ENCODE measurements around the gene SHMT2.

SHMT2 gene

DNA sequence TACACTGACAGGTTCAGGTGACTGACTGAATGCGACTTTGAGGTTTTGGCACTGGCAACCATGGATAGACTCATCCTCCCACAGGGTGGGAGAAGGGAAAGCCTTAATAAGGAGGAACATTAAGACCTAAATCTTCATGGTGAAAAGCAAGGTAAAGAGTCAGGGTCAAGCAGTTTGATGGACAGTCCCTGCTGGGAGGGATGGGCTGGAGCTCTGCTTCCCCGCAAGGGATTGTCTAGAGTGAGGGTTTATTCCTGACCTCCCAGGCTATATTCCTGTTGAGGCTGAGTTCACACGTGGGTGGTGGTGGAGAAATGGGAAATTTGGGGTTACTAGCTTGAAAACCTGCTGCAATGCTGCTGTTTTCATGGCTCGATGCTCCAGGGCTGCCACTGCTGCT is 30.9 kb downstream of the SHMT2 start:
- TF ChIP-seq TAF1 (IDR thresholded peaks at IDR 0.05; ENCODE audit: borderline replicate concordance, insufficient read depth, low read length) (no peak), SIN3A (IDR thresholded peaks at IDR 0.05; ENCODE audit: borderline replicate concordance, insufficient read depth, low read length) (no peak), FOXP2 (optimal IDR thresholded peaks at IDR 0.05; ENCODE audit: borderline replicate concordance, extremely low read depth, extremely low read length, insufficient read depth) (no peak), POLR2AphosphoS5 (IDR thresholded peaks at IDR 0.05; ENCODE audit: low read depth, low read length) (no peak)
- TF ChIP-seq, protein P1, sequence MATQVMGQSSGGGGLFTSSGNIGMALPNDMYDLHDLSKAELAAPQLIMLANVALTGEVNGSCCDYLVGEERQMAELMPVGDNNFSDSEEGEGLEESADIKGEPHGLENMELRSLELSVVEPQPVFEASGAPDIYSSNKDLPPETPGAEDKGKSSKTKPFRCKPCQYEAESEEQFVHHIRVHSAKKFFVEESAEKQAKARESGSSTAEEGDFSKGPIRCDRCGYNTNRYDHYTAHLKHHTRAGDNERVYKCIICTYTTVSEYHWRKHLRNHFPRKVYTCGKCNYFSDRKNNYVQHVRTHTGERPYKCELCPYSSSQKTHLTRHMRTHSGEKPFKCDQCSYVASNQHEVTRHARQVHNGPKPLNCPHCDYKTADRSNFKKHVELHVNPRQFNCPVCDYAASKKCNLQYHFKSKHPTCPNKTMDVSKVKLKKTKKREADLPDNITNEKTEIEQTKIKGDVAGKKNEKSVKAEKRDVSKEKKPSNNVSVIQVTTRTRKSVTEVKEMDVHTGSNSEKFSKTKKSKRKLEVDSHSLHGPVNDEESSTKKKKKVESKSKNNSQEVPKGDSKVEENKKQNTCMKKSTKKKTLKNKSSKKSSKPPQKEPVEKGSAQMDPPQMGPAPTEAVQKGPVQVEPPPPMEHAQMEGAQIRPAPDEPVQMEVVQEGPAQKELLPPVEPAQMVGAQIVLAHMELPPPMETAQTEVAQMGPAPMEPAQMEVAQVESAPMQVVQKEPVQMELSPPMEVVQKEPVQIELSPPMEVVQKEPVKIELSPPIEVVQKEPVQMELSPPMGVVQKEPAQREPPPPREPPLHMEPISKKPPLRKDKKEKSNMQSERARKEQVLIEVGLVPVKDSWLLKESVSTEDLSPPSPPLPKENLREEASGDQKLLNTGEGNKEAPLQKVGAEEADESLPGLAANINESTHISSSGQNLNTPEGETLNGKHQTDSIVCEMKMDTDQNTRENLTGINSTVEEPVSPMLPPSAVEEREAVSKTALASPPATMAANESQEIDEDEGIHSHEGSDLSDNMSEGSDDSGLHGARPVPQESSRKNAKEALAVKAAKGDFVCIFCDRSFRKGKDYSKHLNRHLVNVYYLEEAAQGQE (IDR thresholded peaks at IDR 0.05; ENCODE audit: insufficient read depth in 1 of 2, low read depth in 2 of 2, low read length in 2 of 2), result no peak

DNA sequence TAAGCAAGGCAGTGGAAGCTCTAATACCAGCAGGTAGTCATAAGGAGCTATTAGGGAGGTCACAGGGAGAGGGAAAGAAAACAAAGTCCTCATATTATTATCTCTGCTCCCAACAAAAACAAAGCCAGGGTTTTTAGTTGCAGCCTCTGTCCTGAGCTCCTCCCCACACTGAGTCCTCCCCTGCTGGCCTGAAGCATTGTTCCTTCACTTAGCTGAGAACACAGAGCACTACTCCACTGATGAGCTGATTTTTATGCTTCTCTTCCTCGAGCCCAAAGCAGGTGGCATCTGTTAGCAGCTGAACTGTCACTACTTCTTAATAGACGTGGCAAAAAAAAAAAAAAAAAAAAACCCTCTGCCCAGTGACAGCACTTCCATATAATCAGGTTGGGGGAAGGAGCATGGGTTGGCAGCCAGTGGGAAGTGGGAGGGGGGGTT is 31.9 kb downstream of the SHMT2 start:
- TF ChIP-seq, protein P1 (IDR thresholded peaks at IDR 0.05; ENCODE audit: insufficient read depth in 1 of 2, low read depth in 2 of 2, low read length in 2 of 2), result no peak
- no peak for TF ChIP-seq SIN3A (IDR thresholded peaks at IDR 0.05; ENCODE audit: borderline replicate concordance, insufficient read depth, low read length)
- TF ChIP-seq POLR2AphosphoS5 (IDR thresholded peaks at IDR 0.05; ENCODE audit: low read depth, low read length), result no peak
- no peak for TF ChIP-seq TAF1 (IDR thresholded peaks at IDR 0.05; ENCODE audit: borderline replicate concordance, insufficient read depth, low read length)
- no peak for TF ChIP-seq FOXP2 (optimal IDR thresholded peaks at IDR 0.05; ENCODE audit: borderline replicate concordance, extremely low read depth, extremely low read length, insufficient read depth)

DNA sequence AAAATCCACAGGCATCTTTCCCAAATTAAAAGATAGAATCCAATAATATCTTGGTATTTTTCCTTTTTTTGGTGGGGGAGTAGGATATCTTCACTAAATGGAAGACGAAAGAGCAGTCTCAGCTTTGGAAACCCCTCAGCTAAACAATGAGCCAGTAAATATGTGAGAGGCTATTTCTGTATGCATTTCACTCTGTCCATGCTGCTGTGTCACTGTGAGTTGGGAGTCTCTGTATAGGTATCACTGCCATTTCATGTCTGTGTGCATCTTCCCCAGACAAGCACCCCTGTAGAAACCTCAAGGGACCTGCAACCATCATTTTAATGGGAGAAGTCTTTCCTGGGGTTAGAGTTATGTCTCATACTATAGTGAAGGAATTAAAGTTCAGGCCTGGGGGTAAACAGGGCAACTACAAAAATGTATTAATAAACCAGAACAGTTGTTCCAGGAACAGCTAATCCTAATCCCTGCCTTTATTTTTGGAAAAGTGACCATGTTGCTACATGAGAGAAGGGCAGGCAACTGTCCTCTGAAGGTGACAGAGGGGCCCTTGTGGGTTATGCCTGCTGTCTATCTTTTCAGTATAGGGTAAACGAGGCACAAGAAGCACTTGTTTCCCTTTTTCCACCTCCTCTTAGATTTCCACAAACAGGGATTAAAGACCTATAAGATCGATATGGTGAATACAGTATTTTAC is 32.8 kb downstream of the SHMT2 start:
- TF ChIP-seq POLR2AphosphoS5 (IDR thresholded peaks at IDR 0.05; ENCODE audit: low read depth, low read length) (no peak), TAF1 (IDR thresholded peaks at IDR 0.05; ENCODE audit: borderline replicate concordance, insufficient read depth, low read length) (no peak), FOXP2 (optimal IDR thresholded peaks at IDR 0.05; ENCODE audit: borderline replicate concordance, extremely low read depth, extremely low read length, insufficient read depth) (no peak), SIN3A (IDR thresholded peaks at IDR 0.05; ENCODE audit: borderline replicate concordance, insufficient read depth, low read length) (no peak)
- TF ChIP-seq, protein P1 (IDR thresholded peaks at IDR 0.05; ENCODE audit: insufficient read depth in 1 of 2, low read depth in 2 of 2, low read length in 2 of 2), result no peak

DNA sequence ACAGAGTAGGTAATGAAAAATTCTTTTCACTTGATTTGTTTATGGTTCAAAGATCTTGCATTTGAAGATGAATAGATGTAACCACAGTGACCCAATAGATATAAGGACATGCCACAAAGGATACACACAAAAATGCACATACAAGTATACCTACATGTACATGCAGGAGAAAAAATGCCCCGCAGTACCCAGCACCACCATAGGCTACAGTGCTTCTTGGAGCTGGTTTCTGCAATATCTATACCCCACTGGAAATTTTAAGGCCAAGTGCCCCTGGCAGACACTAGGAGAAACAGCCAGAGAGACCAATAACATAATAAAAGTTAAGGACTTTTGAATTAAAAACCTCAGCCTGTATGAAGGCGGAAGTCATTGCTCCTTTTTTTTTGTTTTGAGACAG is 33.6 kb downstream of the SHMT2 start:
- TF ChIP-seq SIN3A (IDR thresholded peaks at IDR 0.05; ENCODE audit: borderline replicate concordance, insufficient read depth, low read length), result no peak
- no peak for TF ChIP-seq POLR2AphosphoS5 (IDR thresholded peaks at IDR 0.05; ENCODE audit: low read depth, low read length)
- TF ChIP-seq TAF1 (IDR thresholded peaks at IDR 0.05; ENCODE audit: borderline replicate concordance, insufficient read depth, low read length), result no peak
- TF ChIP-seq, protein P1 (IDR thresholded peaks at IDR 0.05; ENCODE audit: insufficient read depth in 1 of 2, low read depth in 2 of 2, low read length in 2 of 2), result no peak
- no peak for TF ChIP-seq FOXP2 (optimal IDR thresholded peaks at IDR 0.05; ENCODE audit: borderline replicate concordance, extremely low read depth, extremely low read length, insufficient read depth)

Measured in PFSK-1 (cell line).